Measurements from ENCODE around the gene PIM2. TPM values are rescaled to one million over a fixed set of nuclear protein-coding genes. Genes with fewer than 3 reads are reported as not detected.

PIM2 gene
- total and polyA plus RNA-seq, 9 of the 15 experiments (the other 6 are each of a cell fraction or from before 2014, with no cell fraction given): 67.6 to 191 (median 108) TPM

- peak; percentile 63 for TF ChIP-seq TAF1 (IDR thresholded peaks at IDR 0.05; ENCODE audit: control insufficient read depth, extremely low read depth, insufficient read depth, low read length, severe bottlenecking)
- no peak for TF ChIP-seq PPARD (CRISPR knock-in tag; IDR thresholded peaks at IDR 0.05)
- TF ChIP-seq KLF1 (tag; IDR thresholded peaks at IDR 0.05): peak; percentile 41; the same call in 1 of the 2 replicates
- TF ChIP-seq HMGXB4 (CRISPR knock-in tag; IDR thresholded peaks at IDR 0.05): no peak
- TF ChIP-seq TBP (optimal IDR thresholded peaks at IDR 0.05; ENCODE audit: low read depth, low read length): peak; percentile 65
- no peak for TF ChIP-seq PTTG1 (tag; IDR thresholded peaks at IDR 0.05; ENCODE audit: low read depth)
- TF ChIP-seq ZBED1 (IDR thresholded peaks at IDR 0.05): 0 out of 2 replicates have a peak, but pooled peaks have one; percentile 25
- no peak for TF ChIP-seq KAT2B (IDR thresholded peaks at IDR 0.05; ENCODE audit: low read depth, low read length)
- TF ChIP-seq ELF4 (CRISPR knock-in tag; IDR thresholded peaks at IDR 0.05): no peak
- TF ChIP-seq ETS1 (conservative IDR thresholded peaks at IDR 0.05; ENCODE audit: control insufficient read depth, low read depth, low read length): peak; percentile 69
- TF ChIP-seq ZNF57 (CRISPR knock-in tag; IDR thresholded peaks at IDR 0.05): no peak
- TF ChIP-seq PHF8 (IDR thresholded peaks at IDR 0.05; ENCODE audit: borderline replicate concordance, low read length): peak; percentile 68; the same call in 1 of the 2 replicates
- 0 out of 4 replicates have a peak, but pooled peaks of 1 of the 2 experiments have one; percentile 11 for TF ChIP-seq SIX5 (IDR thresholded peaks at IDR 0.05; ENCODE audit: borderline replicate concordance in 1 of 2, insufficient read depth in 1 of 2, low read depth in 1 of 2, low read length in 2 of 2)
- peak; percentile 85 for TF ChIP-seq ETV1 (tag; conservative IDR thresholded peaks at IDR 0.05; ENCODE audit: low read depth)
- TF ChIP-seq MEIS2 (IDR thresholded peaks at IDR 0.05; ENCODE audit: partially characterized antibody): peak; percentile 80
- TF ChIP-seq MLLT1 (IDR thresholded peaks at IDR 0.05): no peak
- TF ChIP-seq MAZ (CRISPR knock-in tag; conservative IDR thresholded peaks at IDR 0.05 in 1 of 2, IDR thresholded peaks at IDR 0.05 in 1 of 2): no peak; a peak in 1 of 4 replicates
- no peak for TF ChIP-seq CLOCK (CRISPR knock-in tag; IDR thresholded peaks at IDR 0.05; ENCODE audit: borderline replicate concordance)
- TF ChIP-seq FOXJ3 (CRISPR knock-in tag; IDR thresholded peaks at IDR 0.05): no peak
Measured at GRCh38 chrX:48957827-48958634, 39.2 kb upstream of the PIM2 start (continued).

Measured in K562 (cell line).